ENCODE measurements around the gene TCF12. TPM values are rescaled to one million over a fixed set of nuclear protein-coding genes. Genes with fewer than 3 reads are reported as not detected.

TCF12 gene
- 72.9 and 97.0 TPM in 2 replicates for total RNA-seq

DNA sequence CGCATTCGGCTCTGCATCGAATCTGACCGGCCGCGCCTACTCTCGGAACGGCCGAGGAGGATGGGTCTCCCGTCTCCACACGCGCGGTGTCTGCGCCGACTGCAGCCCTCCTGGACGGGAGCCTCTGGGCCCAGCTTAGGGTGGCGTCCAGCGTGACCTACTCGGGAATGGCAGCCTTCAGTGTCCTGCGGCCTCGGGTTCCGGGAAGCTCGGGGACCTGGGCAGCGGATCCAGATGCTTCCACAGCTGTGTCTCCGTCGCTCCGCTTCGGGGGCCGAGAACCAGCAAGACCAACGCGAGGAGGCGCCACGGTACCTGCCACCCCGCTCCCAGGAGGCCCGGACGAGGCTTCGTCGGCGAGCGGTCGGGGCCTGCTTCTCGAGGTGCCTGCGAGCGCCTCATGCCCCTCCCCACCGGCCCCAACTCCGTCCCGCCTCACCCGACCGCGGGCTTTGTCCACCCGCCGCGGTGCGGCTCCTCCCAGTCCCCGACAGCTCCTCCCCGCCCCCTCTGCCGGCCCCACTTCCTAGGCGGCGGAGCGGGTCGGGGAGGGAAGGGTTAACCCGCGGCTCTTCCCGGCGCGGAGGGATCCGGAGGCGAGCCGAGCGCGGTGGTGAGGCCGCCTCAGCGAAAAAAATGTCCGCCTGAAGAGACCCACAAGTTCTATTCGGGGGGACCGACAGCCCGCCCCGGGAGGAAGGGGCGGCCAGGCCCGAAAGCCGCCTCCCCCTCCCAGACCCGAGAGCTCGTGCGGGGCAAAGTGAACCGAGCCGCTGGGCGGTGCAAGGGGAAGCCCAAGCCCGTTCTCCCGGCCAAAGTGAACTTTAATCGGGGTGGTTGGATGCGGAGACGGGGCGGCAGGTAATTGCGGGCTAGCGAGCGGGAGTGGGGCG, at the start of gene TCF12:
TSS of gene TCF12 (plus strand) at position 599 of the 893 bp plus-strand sequence. CDS start 1,270 bp downstream, outside the sequence.

Other genes with a start within 250 kb of the TCF12 start
- gene ZNF280D, start 185.1 kb upstream of the TCF12 start, total RNA-seq = 26.6 and 26.9 TPM in 2 replicates

Measured in smooth muscle cell of bladder (primary cell).